Measurements from ENCODE around the gene SLC4A8.

The SLC4A8 gene

DNA sequence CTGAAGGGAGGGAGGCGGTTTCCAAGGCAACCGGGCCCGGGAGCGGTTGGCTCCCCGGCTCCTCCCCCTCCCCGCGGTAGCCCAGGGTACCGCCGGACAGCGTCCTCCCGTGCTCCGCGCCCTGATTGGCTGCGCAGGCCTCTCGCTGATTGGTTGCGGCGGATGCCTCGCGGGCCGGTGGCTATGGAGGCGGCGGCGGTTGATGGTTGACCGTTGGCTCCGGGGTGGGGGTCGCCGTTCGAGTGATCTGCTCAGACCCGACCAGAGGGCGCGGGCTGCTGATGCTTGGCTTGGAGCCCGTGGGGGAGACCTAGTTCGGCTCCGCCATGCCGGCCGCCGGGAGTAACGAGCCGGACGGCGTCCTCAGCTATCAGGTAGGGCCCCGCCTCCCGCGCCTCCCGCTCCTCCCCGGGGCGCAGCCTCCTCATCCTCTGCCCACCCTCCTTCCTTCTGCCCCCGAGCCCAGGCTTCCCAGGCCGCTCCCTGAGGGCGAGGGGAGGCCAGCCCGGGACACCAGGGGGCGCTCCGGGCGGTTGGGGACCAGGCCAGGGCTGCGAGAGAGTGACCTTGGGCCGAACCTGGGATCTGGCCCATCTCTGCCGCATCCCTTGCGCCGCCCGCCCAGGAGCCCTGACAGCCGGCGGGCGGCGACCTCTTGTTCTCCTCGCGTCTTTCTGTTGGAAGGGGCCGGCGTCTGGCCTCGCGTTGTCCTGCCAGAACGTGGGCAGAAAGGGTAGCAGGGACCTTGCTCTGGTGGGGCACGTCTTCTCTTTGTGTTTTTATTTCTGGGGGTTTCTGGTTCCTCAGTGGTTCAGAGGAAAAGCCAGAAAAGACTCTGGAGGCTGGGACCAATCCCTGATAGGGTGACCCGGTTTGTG, at the start of gene SLC4A8:
Gene SLC4A8, plus strand, starts transcription at position 170 of the 878 bp plus-strand sequence. Its CDS starts 157 bp downstream, at position 327.
- peak; percentile 79 to 80 for DNase-seq (ENCODE audit: low read depth in 2 of 2)

- DNase-seq (ENCODE audit: low read depth in 2 of 2) = no peak
Measured at GRCh38 chr12:51374856-51375255, 49.8 kb upstream of the SLC4A8 start.

- no peak for DNase-seq (ENCODE audit: low read depth in 2 of 2)
Measured at GRCh38 chr12:51377099-51377984, 47.3 kb upstream of the SLC4A8 start.

- no peak for DNase-seq (ENCODE audit: low read depth in 2 of 2)
Measured at GRCh38 chr12:51378749-51379148, 45.9 kb upstream of the SLC4A8 start.

DNA sequence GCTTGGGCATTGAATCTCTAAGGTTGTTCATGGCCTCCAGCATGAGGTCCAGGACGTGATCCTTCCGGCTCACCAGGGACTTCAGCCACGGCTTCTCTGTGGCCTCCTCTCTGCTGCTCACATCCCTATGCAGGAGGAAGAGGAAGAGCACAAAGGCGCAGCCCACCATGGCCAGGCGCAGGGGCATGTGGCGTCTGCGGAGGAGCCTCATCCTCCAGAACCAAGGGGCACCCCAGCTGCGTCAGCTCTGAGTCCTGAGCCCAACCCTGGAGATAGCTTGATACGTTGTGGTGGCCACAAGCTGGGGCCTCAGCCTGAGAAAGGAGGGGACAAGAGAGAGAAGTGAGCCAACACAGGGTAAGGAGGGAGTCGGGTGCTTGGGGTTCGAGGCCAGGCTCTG, 45.1 kb upstream of the SLC4A8 start:
- no peak for DNase-seq (ENCODE audit: low read depth in 2 of 2)

DNA sequence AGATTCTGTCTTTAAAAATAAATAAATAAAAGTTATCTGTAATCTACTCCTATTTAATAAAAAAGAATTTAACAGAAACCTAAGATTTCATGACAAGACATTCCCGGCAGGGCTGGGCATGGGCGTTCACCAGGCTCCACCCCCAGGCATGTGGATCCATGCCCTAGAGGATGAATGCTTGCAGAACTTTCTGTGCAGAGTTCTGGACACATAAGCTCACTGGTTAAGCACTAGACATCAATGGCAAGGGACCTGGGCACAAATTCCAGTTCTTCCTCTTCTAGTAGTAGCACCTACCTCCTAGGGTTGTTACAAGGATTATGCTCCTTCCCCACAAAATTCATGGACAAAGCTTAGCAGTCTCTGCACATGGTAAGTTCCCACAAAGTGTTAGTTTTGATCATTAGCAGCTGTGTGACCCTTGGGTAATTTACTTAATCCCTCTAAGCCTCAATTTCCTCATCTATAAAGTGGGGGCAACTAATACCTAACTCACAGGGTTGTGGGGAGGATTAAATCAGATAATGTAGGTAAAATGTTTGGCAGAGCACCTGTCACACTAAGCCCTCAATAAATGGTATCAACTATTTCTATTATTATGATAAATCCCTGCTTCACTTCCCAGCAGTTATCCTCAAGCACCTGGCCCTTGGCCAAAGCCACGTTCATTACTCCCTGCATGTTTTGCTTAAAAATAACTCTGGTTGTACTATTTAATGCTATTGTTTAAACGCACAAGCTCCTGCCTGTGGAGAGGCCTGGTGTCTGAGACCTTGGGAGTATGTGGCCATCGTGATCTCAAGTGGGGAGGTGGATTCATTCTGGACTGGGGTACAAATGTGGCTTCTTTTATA, 43.2 kb upstream of the SLC4A8 start:
- DNase-seq (ENCODE audit: low read depth in 2 of 2) = no peak

DNA sequence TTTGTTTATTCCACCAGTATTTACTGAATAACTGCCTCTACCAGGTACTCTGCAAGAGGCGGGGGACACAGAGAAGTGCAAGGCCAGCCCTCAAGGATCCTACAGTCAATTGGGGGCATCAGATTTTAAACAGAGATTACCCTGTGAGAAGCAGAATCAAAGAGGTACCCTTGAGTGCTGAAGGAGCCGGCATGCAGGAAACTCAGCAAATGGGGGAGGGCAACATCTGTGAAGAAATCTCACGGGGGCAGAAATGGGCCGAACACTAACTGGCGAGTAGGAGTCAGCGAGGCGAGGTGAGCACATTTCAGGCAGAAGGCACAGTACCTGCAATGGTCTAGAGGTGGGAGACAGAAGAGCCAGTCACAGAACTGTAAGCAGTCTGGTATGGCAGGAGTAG, 42.5 kb upstream of the SLC4A8 start:
- DNase-seq (ENCODE audit: low read depth in 2 of 2) = no peak

GRCh38 chr12:51383269-51383905, 41.2 kb upstream of the SLC4A8 start:
- DNase-seq (ENCODE audit: low read depth in 2 of 2) = no peak

- DNase-seq (ENCODE audit: low read depth in 2 of 2) = no peak
Measured at GRCh38 chr12:51386351-51386750, 38.3 kb upstream of the SLC4A8 start.

- no peak for DNase-seq (ENCODE audit: low read depth in 2 of 2)
Measured at GRCh38 chr12:51388069-51388799, 36.4 kb upstream of the SLC4A8 start.

DNA sequence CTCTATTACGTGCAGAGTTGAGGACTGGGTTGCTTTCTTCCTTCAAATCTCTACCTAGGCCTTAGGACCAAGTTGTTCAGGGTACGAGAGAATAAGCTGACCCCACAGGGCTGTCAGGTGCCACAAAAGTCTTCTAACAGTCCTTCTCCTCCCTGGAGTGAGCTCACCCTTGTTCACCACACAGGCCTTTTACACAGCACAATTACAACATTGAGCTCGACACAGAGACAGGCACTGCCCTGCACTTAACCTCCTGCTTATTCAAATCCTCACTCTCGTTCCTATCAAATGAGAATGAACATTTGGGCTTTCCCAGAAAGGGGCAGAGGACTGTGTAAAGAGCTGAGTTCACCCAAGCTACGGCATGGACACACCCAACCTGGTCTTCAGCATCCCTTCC, 35.8 kb upstream of the SLC4A8 start:
- no peak for DNase-seq (ENCODE audit: low read depth in 2 of 2)

DNA sequence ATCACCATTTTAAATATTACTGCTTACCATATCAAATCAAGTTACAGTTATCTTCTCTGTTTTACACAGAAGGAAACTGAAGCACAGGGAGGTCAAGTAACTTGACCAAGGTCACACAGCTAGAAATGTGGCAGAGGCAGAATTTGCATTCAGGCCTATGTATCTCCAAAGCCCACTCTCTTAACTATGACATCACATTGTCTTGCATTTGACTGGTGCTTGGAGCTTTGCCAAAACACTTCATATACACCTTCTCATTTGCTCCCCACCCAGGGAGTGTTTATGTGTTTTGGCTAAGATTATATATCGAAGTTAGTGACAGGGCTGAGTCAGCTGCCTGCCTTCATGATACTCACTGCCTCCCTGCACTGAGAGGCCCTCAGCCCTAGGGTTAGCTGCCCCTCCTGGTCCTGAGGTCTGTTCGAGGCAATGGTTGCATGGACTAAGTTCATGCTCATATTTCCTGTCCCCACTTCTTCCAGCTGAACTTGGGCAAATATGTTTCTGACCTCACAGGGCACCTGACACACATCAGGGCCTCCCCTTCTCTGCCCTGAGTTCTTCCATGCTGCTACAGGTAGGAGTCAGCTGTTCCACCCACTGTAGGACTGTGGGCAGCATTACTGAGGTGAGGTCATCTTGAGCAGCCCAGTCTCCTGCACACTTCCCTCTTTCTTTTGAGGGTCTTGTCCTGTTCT, 35.2 kb upstream of the SLC4A8 start:
- no peak for DNase-seq (ENCODE audit: low read depth in 2 of 2)

DNA sequence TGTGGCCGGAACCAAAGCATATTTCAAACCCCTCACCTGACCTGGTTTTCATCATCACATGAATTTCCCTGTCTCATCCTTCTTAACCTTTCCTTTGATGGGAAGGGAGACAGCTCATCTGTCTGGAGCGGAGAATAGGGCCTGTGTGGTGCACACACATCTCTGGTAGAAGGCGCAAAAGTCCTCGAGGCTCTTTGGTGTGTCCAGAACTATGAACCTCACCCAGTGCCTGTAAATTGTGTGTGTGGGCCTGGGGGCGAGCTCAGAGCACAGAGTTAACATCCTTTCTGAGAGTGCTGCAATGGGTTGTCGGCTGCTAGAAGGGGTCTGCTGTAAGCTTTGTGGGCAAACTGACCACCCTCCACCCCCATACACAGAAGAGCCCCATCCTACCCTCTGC, 34.2 kb upstream of the SLC4A8 start:
- no peak for DNase-seq (ENCODE audit: low read depth in 2 of 2)

DNA sequence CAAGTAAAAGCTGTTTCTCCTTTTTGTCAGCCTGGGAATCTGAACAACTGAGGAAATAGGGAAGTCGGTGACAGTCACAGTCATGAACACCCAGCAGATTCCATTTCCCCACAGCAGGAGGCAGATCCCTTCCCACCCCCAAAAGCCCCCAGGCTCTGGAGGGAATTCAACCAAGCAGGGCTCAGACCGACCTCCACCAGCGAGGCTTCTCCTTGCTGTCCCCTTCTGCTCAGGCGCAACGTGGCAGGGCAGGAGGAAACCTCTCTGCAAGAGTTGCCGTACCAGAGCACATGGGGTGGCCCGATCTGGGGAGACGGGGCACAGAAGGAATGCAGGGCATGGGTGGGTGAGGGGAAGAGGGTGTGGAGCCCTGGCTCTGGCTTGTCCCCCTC, 33.7 kb upstream of the SLC4A8 start:
- no peak for DNase-seq (ENCODE audit: low read depth in 2 of 2)

GRCh38 chr12:51391283-51392123, 33.1 kb upstream of the SLC4A8 start, which contains the start of gene GALNT6:
Gene GALNT6, minus strand, starts transcription at chr12:51391406. Its CDS starts 11,625 bp downstream, at chr12:51379781.
- DNase-seq (ENCODE audit: low read depth in 2 of 2) = peak; percentile 56 to 62

- DNase-seq (ENCODE audit: low read depth in 2 of 2) = no peak
Measured at GRCh38 chr12:51392556-51393237, 31.9 kb upstream of the SLC4A8 start.

DNA sequence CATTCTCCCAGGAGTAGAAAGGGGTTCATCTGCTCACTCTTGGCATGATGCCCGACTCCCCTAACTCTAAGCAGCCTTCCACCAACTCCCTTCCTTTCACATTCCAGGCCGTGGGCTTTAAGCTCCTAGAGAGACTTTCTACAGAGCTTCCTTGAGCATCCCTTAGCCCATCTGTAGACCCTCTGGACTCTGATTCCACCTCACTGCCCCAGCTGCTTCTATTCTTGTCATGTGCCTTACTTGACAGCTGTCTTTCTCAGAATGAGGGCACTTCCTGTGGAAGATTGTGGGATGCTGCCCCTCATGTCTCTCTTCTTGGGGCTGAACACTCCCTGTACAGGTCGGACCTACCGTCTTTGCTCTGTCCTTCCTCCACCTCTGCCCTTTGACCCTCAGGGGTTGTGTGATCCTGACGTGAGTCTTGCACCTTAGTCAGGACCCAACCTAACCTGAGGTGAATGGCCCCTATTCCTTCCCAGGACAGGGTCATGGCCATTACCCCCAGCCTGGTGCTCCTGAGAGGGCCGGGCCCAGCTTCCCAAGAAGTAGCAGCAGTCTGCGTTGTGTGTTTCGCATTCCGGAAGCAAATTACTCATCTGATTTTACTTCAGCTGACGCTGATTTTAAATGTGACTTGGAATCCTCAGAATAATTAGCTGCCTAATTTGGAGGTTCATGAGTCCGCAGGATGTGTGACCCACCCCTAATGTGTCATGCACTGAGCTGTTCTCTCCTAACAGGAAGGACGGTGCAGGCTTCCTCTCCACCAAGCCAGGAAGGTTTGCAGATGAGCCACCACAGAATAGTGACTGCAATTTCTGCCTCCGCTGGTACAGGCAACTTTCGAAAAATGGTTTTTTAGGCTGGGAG, 30.7 kb upstream of the SLC4A8 start:
- peak; percentile 39 to 47 for DNase-seq (ENCODE audit: low read depth in 2 of 2)

Data from stimulated activated CD8-positive, alpha-beta memory T cell treated with anti-CD3 and anti-CD28 coated beads, Interleukin-15, amount 100 ng/mL, for 48 hours (primary cell).